ENCODE measurements around the gene TMCC1.

Gene TMCC1

GRCh38 chr3:129919357-129919756, 25.8 kb upstream of the TMCC1 start:
- Histone ChIP-seq H3K27me3 (ENCODE audit: insufficient read depth, low read depth) (no peaks in the 10 kb centered on the region), H3K4me3 (IDR thresholded peaks at IDR 0.05; ENCODE audit: insufficient read depth, low read depth, low read length) (no peak overlapping the region), H3K4me1 (ENCODE audit: low read depth, poor library complexity, severe bottlenecking) (no peaks in the 10 kb centered on the region), H4K20me1 (ENCODE audit: insufficient read depth) (no peaks in the 10 kb centered on the region), H3K9ac (no peak overlapping the region), H3K4me2 (no peak overlapping the region), H3K79me2 (ENCODE audit: insufficient read depth, low read depth) (no peaks in the 10 kb centered on the region), H3K27ac (no peak overlapping the region), H3K36me3 (ENCODE audit: insufficient read depth) (no peaks in the 10 kb centered on the region), H2AFZ (ENCODE audit: low read depth) (no peak overlapping the region)
- TF ChIP-seq, protein P1, sequence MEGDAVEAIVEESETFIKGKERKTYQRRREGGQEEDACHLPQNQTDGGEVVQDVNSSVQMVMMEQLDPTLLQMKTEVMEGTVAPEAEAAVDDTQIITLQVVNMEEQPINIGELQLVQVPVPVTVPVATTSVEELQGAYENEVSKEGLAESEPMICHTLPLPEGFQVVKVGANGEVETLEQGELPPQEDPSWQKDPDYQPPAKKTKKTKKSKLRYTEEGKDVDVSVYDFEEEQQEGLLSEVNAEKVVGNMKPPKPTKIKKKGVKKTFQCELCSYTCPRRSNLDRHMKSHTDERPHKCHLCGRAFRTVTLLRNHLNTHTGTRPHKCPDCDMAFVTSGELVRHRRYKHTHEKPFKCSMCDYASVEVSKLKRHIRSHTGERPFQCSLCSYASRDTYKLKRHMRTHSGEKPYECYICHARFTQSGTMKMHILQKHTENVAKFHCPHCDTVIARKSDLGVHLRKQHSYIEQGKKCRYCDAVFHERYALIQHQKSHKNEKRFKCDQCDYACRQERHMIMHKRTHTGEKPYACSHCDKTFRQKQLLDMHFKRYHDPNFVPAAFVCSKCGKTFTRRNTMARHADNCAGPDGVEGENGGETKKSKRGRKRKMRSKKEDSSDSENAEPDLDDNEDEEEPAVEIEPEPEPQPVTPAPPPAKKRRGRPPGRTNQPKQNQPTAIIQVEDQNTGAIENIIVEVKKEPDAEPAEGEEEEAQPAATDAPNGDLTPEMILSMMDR (conservative IDR thresholded peaks at IDR 0.05; ENCODE audit: low read depth, low read length): no peak

- Histone ChIP-seq H3K9ac (no peak overlapping the region), H3K4me1 (ENCODE audit: low read depth, poor library complexity, severe bottlenecking) (no peaks in the 10 kb centered on the region), H3K4me2 (no peak overlapping the region), H3K79me2 (ENCODE audit: insufficient read depth, low read depth) (no peaks in the 10 kb centered on the region), H3K27ac (no peak overlapping the region), H3K36me3 (ENCODE audit: insufficient read depth) (no peaks in the 10 kb centered on the region), H4K20me1 (ENCODE audit: insufficient read depth) (no peaks in the 10 kb centered on the region), H3K4me3 (IDR thresholded peaks at IDR 0.05; ENCODE audit: insufficient read depth, low read depth, low read length) (no peak overlapping the region), H2AFZ (ENCODE audit: low read depth) (no peak overlapping the region), H3K27me3 (ENCODE audit: insufficient read depth, low read depth) (no peaks in the 10 kb centered on the region)
- TF ChIP-seq, protein P1 (conservative IDR thresholded peaks at IDR 0.05; ENCODE audit: low read depth, low read length): no peak
These were observed 24.9 kb upstream of the TMCC1 start for GRCh38 chr3:129918461-129918860.

DNA sequence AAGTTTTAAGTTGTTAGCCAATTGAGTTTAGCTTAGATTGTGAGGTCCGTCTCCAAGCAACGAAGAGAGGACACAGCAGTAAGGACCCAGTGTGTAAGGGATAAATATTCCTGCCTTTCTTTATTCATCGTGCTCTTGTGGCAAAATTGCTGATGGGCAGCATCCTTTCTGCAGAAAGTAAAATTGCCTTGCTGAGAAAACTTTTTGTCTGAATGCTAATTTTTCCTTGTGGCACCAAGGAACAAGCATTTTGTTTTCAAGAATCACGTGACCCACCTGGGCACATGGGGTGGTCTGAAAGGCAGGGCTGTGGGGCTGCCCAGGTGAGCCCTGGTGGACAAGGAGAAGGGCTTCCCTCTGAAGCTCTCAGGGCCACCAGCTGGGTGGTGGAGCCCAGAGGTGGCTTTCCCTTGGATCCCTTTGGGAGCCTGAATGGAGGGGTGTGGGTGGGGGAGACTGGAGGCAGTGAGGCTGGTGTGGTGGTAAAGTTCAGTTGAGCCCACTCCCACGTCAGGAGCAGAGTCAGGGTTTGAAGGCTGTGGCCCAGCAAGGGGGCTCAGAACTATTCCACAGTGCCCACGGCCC, 24.0 kb upstream of the TMCC1 start:
- H4K20me1 ChIP-seq (ENCODE audit: insufficient read depth): no peaks in the 10 kb centered on the region
- TF ChIP-seq, protein P1 (conservative IDR thresholded peaks at IDR 0.05; ENCODE audit: low read depth, low read length): no peak
- no peak overlapping the region for H3K27ac ChIP-seq
- H3K36me3 ChIP-seq (ENCODE audit: insufficient read depth): no peaks in the 10 kb centered on the region
- H3K79me2 ChIP-seq (ENCODE audit: insufficient read depth, low read depth): no peaks in the 10 kb centered on the region
- no peaks in the 10 kb centered on the region for H3K27me3 ChIP-seq (ENCODE audit: insufficient read depth, low read depth)
- no peaks in the 10 kb centered on the region for H3K4me1 ChIP-seq (ENCODE audit: low read depth, poor library complexity, severe bottlenecking)
- no peak overlapping the region for H2AFZ ChIP-seq (ENCODE audit: low read depth)
- no peak overlapping the region for H3K4me2 ChIP-seq
- no peak overlapping the region for H3K4me3 ChIP-seq (IDR thresholded peaks at IDR 0.05; ENCODE audit: insufficient read depth, low read depth, low read length)
- H3K9ac ChIP-seq: no peak overlapping the region

GRCh38 chr3:129913618-129914017, 20.1 kb upstream of the TMCC1 start:
- no peaks in the 10 kb centered on the region for H3K27me3 ChIP-seq (ENCODE audit: insufficient read depth, low read depth)
- no peak overlapping the region for H3K27ac ChIP-seq
- H3K4me2 ChIP-seq: no peak overlapping the region
- TF ChIP-seq, protein P1 (conservative IDR thresholded peaks at IDR 0.05; ENCODE audit: low read depth, low read length): no peak
- H3K4me1 ChIP-seq (ENCODE audit: low read depth, poor library complexity, severe bottlenecking): no peaks in the 10 kb centered on the region
- no peak overlapping the region for H3K9ac ChIP-seq
- H3K79me2 ChIP-seq (ENCODE audit: insufficient read depth, low read depth): no peaks in the 10 kb centered on the region
- H3K36me3 ChIP-seq (ENCODE audit: insufficient read depth): no peaks in the 10 kb centered on the region
- no peaks in the 10 kb centered on the region for H4K20me1 ChIP-seq (ENCODE audit: insufficient read depth)
- H3K4me3 ChIP-seq (IDR thresholded peaks at IDR 0.05; ENCODE audit: insufficient read depth, low read depth, low read length): no peak overlapping the region
- H2AFZ ChIP-seq (ENCODE audit: low read depth): no peak overlapping the region

Measured in KMS-11 (cell line).